GM23248 (cell line): ENCODE results near the gene PRR5. TPM values are rescaled to one million over a fixed set of nuclear protein-coding genes. Genes with fewer than 3 reads are reported as not detected.

Source experiments
- DNase-seq: peaks from one replicate; pipeline ENCODE4 v3.0.0-alpha.2; 2015
- H2AFZ ChIP-seq: fragments of 200-600 bp; sonication (generic); 2 replicates; pipeline ENCODE4 v1.6.1; 2016; ENCODE audit warnings: antibody characterized with exemption
- H3F3A ChIP-seq: fragments of 200-600 bp; sonication (generic); 2 replicates; pipeline ENCODE4 v1.6.1; 2016; ENCODE audit warnings: mild to moderate bottlenecking, antibody characterized with exemption, mixed run types; ENCODE audit not compliant: insufficient read depth
- H3K27ac ChIP-seq: fragments of 200-600 bp; sonication (generic); 2 replicates; pipeline ENCODE4 v1.5.1; 2016; ENCODE audit warnings: mild to moderate bottlenecking
- H3K27me3 ChIP-seq: fragments of 200-600 bp; sonication (generic); replicated peaks from 2 replicates; pipeline ENCODE4 v1.6.1; 2016; ENCODE audit warnings: mild to moderate bottlenecking; ENCODE audit not compliant: insufficient read depth
- H3K36me3 ChIP-seq: fragments of 200-600 bp; sonication (generic); 2 replicates; pipeline ENCODE4 v1.6.1; 2016; ENCODE audit warnings: low read depth, mild to moderate bottlenecking
- H3K4me1 ChIP-seq: fragments of 200-600 bp; sonication (generic); 2 replicates; pipeline ENCODE4 v1.6.1; 2016; ENCODE audit warnings: mild to moderate bottlenecking; ENCODE audit not compliant: insufficient read depth
- H3K4me2 ChIP-seq: fragments of 200-600 bp; sonication (generic); one replicate; pipeline ENCODE4 v1.6.1; 2016; ENCODE audit warnings: mild to moderate bottlenecking; ENCODE audit not compliant: unreplicated experiment
- H3K4me3 ChIP-seq: fragments of 200-600 bp; sonication (generic); 2 replicates; pipeline ENCODE4 v1.5.1; 2016; ENCODE audit warnings: mild to moderate bottlenecking
- H3K79me2 ChIP-seq: fragments of 200-600 bp; sonication (generic); 2 replicates; pipeline ENCODE4 v1.6.1; 2016; ENCODE audit warnings: mild to moderate bottlenecking; ENCODE audit not compliant: insufficient read depth
- H3K9ac ChIP-seq: fragments of 200-600 bp; sonication (generic); 2 replicates; pipeline ENCODE4 v1.6.1; 2016; ENCODE audit warnings: mild to moderate bottlenecking
- H3K9me2 ChIP-seq: fragments of 200-600 bp; sonication (generic); 2 replicates; pipeline ENCODE4 v1.6.1; 2016; ENCODE audit warnings: mixed run types, mild to moderate bottlenecking, moderate library complexity; ENCODE audit not compliant: insufficient read depth
- H3K9me3 ChIP-seq: fragments of 200-600 bp; sonication (generic); one replicate; pipeline ENCODE4 v1.6.1; 2017; ENCODE audit warnings: low read depth
- H4K20me1 ChIP-seq: fragments of 200-600 bp; sonication (generic); 2 replicates; pipeline ENCODE4 v1.6.0; 2016; ENCODE audit not compliant: insufficient read depth
- EZH2 ChIP-seq: fragments of 200-600 bp; sonication (generic); IDR thresholded peaks from 2 replicates; pipeline ENCODE4 v1.6.1; 2018; ENCODE audit warnings: antibody characterized with exemption, mild to moderate bottlenecking; ENCODE audit not compliant: insufficient read depth, poor library complexity, severe bottlenecking
- EZH2phosphoT487 ChIP-seq: fragments of 200-600 bp; sonication (generic); IDR thresholded peaks from 2 replicates; pipeline ENCODE4 v1.6.1; 2018; ENCODE audit warnings: antibody characterized with exemption, moderate library complexity, mild to moderate bottlenecking, low read depth; ENCODE audit not compliant: insufficient read depth
- WGBS, 2 experiments: methylation state at CpG; one replicate each; pipeline ENCODE4 v1.1.6; 2015 to 2017; ENCODE audit warnings: low lambda C conversion rate in 2 of 2, low coverage in 1 of 2; ENCODE audit errors: missing lambda C conversion rate in 2 of 2; 5-methylcytosine and 5-hydroxymethylcytosine counted together
- in situ Hi-C: fragments of 300-500 bp; cut with MboI; formaldehyde crosslinking; loops from 2 replicates; pipeline ENCODE4 v1.15.0; 2020
- polyA plus RNA-seq: library from polyadenylated mRNA; unstranded; fragments of >200 nt; fragmentation: Nextera tagmentation; extraction: Ambion mirVana; gene quantifications from 2 replicates; pipeline ENCODE4 v1.2.1, GENCODE V29; 2016
- total RNA-seq: library from RNA; depleted of rRNA; stranded (reverse); fragments of >200 nt; shearing (Covaris generic); gene quantifications from 2 replicates; pipeline ENCODE4 v1.2.3, GENCODE V29; 2014

The PRR5 gene
- total and polyA plus RNA-seq, 2 experiments from 2014 or later = 18.9 to 20.0 TPM

- Histone ChIP-seq H3K36me3 (no peaks in the 10 kb centered on the region), H3F3A (peaks cover 22% of the 10 kb centered on the region), H3K27me3 (no peaks in the 10 kb centered on the region), H3K4me2 (peak overlapping the region; percentile 60), H3K9me2 (no peaks in the 10 kb centered on the region), H2AFZ (peak overlapping the region; percentile 68), H3K9ac (peak overlapping the region; percentile 71), H3K79me2 (peaks cover 16% of the 10 kb centered on the region; the same call in 1 of the 2 replicates), H3K4me3 (peak overlapping the region; percentile 24; the same call in 1 of the 2 replicates), H3K4me1 (peaks cover 31% of the 10 kb centered on the region), H4K20me1 (no peaks in the 10 kb centered on the region), H3K9me3 (no peaks in the 10 kb centered on the region), H3K27ac (peak overlapping the region; percentile 38)
- no peak for TF ChIP-seq EZH2
- TF ChIP-seq EZH2phosphoT487 = no peak
- no peak for DNase-seq
- 83 to 90% methylated on average over 4 to 5 of the region's 5 CpGs for WGBS, 2 experiments
- in situ Hi-C loops = no loop called here
These were observed 715 bp upstream of the PRR5 start for GRCh38 chr22:44701187-44701790.

- in situ Hi-C loops = no loop called here
- no peaks in the 10 kb centered on the region for H4K20me1 ChIP-seq
- H3K36me3 ChIP-seq = no peaks in the 10 kb centered on the region
- H3K4me1 ChIP-seq = peaks cover 32% of the 10 kb centered on the region
- H3K4me3 ChIP-seq = peak overlapping the region; percentile 82
- H3K4me2 ChIP-seq = peak overlapping the region; percentile 75
- H3K27me3 ChIP-seq = no peaks in the 10 kb centered on the region
- no peaks in the 10 kb centered on the region for H3K9me3 ChIP-seq
- peak; percentile 57 for DNase-seq
- H3K9ac ChIP-seq = peak overlapping the region; percentile 84
- no peak for TF ChIP-seq EZH2phosphoT487
- no peak for TF ChIP-seq EZH2
- no peaks in the 10 kb centered on the region for H3K9me2 ChIP-seq
- H2AFZ ChIP-seq = peak overlapping the region; percentile 51
- WGBS, 2 experiments = 13 to 14% methylated on average over 51 to 54 of the region's 60 CpGs
- no peak overlapping the region for H3K27ac ChIP-seq
- H3K79me2 ChIP-seq = peaks cover 16% of the 10 kb centered on the region; the same call in 1 of the 2 replicates
- peaks cover 22% of the 10 kb centered on the region for H3F3A ChIP-seq
These were observed 635 bp downstream of the PRR5 start for GRCh38 chr22:44702479-44703198.

- no peaks in the 10 kb centered on the region for H3K36me3 ChIP-seq
- peaks cover 32% of the 10 kb centered on the region for H3K4me1 ChIP-seq
- in situ Hi-C loops = no loop called here
- no peak for DNase-seq
- H3K9me2 ChIP-seq = no peaks in the 10 kb centered on the region
- H3K27me3 ChIP-seq = no peaks in the 10 kb centered on the region
- no peaks in the 10 kb centered on the region for H4K20me1 ChIP-seq
- no peaks in the 10 kb centered on the region for H3K9me3 ChIP-seq
- H3K4me3 ChIP-seq = peak overlapping the region; percentile 82
- no peak overlapping the region for H3K27ac ChIP-seq
- H3K9ac ChIP-seq = peak overlapping the region; percentile 84
- no peak overlapping the region for H2AFZ ChIP-seq
- TF ChIP-seq EZH2phosphoT487 (no peak), EZH2 (no peak)
- WGBS, 2 experiments = 84 to 87% methylated on average over 23 of the region's 23 CpGs
- H3K79me2 ChIP-seq = peaks cover 16% of the 10 kb centered on the region; the same call in 1 of the 2 replicates
- H3K4me2 ChIP-seq = peak overlapping the region; percentile 75
- H3F3A ChIP-seq = peaks cover 15% of the 10 kb centered on the region
These were observed 1.4 kb downstream of the PRR5 start for GRCh38 chr22:44703255-44703870.

GRCh38 chr22:44704159-44705021 is 2.4 kb downstream of the PRR5 start:
- Histone ChIP-seq H3K4me2 (no peak overlapping the region), H3K27me3 (no peaks in the 10 kb centered on the region), H3K4me3 (no peak overlapping the region), H3K9me3 (no peaks in the 10 kb centered on the region), H3K4me1 (peaks cover 24% of the 10 kb centered on the region), H3K9me2 (no peaks in the 10 kb centered on the region), H3F3A (peaks cover 11% of the 10 kb centered on the region), H3K9ac (no peak overlapping the region), H3K79me2 (peaks cover 16% of the 10 kb centered on the region; the same call in 1 of the 2 replicates), H3K27ac (no peak overlapping the region), H2AFZ (no peak overlapping the region), H3K36me3 (no peaks in the 10 kb centered on the region), H4K20me1 (no peaks in the 10 kb centered on the region)
- no peak for TF ChIP-seq EZH2
- TF ChIP-seq EZH2phosphoT487 = no peak
- DNase-seq = no peak
- 94 to 96% methylated on average over 14 to 15 of the region's 16 CpGs for WGBS, 2 experiments
- in situ Hi-C loops = no loop called here
